PC-9 (cell line): ENCODE results near the gene INO80E. TPM values are rescaled to one million over a fixed set of nuclear protein-coding genes. Genes with fewer than 3 reads are reported as not detected.

Experiments used
- BruUV-seq: library from RNA; stranded (reverse); fragments of 400-500 nt; replicated peaks from 2 replicates; lab custom pipeline; 2021; lab: Mats Ljungman, UMichigan
- CTCF ChIA-PET: fragments of 300-600 bp; sonication (Branson Sonifier 250); formaldehyde crosslinking; loops from one replicate; lab custom pipeline; 2022; ENCODE audit warnings: antibody characterized with exemption; lab: Charles Lee
- POLR2A ChIA-PET: fragments of 300-600 bp; sonication (Branson Sonifier 250); formaldehyde crosslinking; loops from one replicate; lab custom pipeline; 2022; ENCODE audit warnings: antibody characterized with exemption; ENCODE audit not compliant: unreplicated experiment; lab: Charles Lee
- DNase-seq, 2 experiments: peaks; one replicate each; pipeline versions ENCODE4 v3.0.0 to v3.0.0-alpha.2; 2015 to 2022; ENCODE audit warnings: mixed read lengths in 1 of 2
- H2AFZ ChIP-seq: fragments of 200-600 bp; sonication (generic); 2 replicates; pipeline ENCODE4 v1.8.1; 2017; ENCODE audit warnings: antibody characterized with exemption
- H3F3A ChIP-seq: fragments of 200-600 bp; sonication (generic); 2 replicates; pipeline ENCODE4 v1.8.1; 2017; ENCODE audit warnings: antibody characterized with exemption, mild to moderate bottlenecking, low read depth; ENCODE audit not compliant: insufficient read depth
- H3K27ac ChIP-seq: fragments of 200-600 bp; sonication (generic); 2 replicates; pipeline ENCODE4 v1.6.1; 2016; ENCODE audit warnings: mixed run types
- H3K27me3 ChIP-seq: fragments of 200-600 bp; sonication (generic); 2 replicates; pipeline ENCODE4 v1.6.1; 2016; ENCODE audit warnings: low read depth, mixed run types; ENCODE audit not compliant: insufficient read depth
- H3K36me3 ChIP-seq: fragments of 200-600 bp; sonication (generic); 2 replicates; pipeline ENCODE4 v1.6.1; 2016; ENCODE audit warnings: low read depth, mixed run types
- H3K4me1 ChIP-seq: fragments of 200-600 bp; sonication (generic); replicated peaks from 2 replicates; pipeline ENCODE4 v1.6.1; 2016; ENCODE audit warnings: mixed run types; ENCODE audit not compliant: insufficient read depth
- H3K4me2 ChIP-seq: fragments of 200-600 bp; sonication (generic); 2 replicates; pipeline ENCODE4 v1.6.1; 2017; ENCODE audit warnings: mixed run types
- H3K4me3 ChIP-seq: fragments of 200-600 bp; sonication (generic); 2 replicates; pipeline ENCODE4 v1.6.1; 2016; ENCODE audit warnings: mixed run types
- H3K79me2 ChIP-seq: fragments of 200-600 bp; sonication (generic); 2 replicates; pipeline ENCODE4 v1.6.1; 2017; ENCODE audit warnings: low read depth, mixed run types
- H3K9me2 ChIP-seq: fragments of 200-600 bp; sonication (generic); 2 replicates; pipeline ENCODE4 v1.8.1; 2017; ENCODE audit warnings: mild to moderate bottlenecking; ENCODE audit not compliant: insufficient read depth
- H3K9me3 ChIP-seq: fragments of 200-600 bp; sonication (generic); 2 replicates; pipeline ENCODE4 v1.8.1; 2016; ENCODE audit warnings: low read depth; ENCODE audit not compliant: insufficient read depth
- H4K20me1 ChIP-seq: fragments of 200-600 bp; sonication (generic); 2 replicates; pipeline ENCODE4 v1.8.1; 2017; ENCODE audit not compliant: insufficient read depth
- EZH2 ChIP-seq: fragments of 200-600 bp; sonication (generic); IDR thresholded peaks from 2 replicates; pipeline ENCODE4 v1.8.0; 2017; ENCODE audit warnings: antibody characterized with exemption, low read depth
- intact Hi-C: fragments of 100-400 bp; cut with micrococcal nuclease; formaldehyde crosslinking; loops from one replicate; pipeline ENCODE4 v1.10.0; 2022; ENCODE audit not compliant: unreplicated experiment
- total RNA-seq: library from RNA; stranded (reverse); gene quantifications from 2 replicates; pipeline ENCODE4 v1.2.3, GENCODE V29; 2021
- TF ChIP-seq, protein P1 (sequence below): fragments of 200-600 bp; sonication (generic); conservative IDR thresholded peaks from 2 replicates; pipeline ENCODE4 v1.6.1; 2017; ENCODE audit warnings: mixed run types, antibody characterized with exemption, mild to moderate bottlenecking, moderate library complexity

The INO80E gene
- total RNA-seq, 1 experiment from 2014 or later = 102 TPM

DNA sequence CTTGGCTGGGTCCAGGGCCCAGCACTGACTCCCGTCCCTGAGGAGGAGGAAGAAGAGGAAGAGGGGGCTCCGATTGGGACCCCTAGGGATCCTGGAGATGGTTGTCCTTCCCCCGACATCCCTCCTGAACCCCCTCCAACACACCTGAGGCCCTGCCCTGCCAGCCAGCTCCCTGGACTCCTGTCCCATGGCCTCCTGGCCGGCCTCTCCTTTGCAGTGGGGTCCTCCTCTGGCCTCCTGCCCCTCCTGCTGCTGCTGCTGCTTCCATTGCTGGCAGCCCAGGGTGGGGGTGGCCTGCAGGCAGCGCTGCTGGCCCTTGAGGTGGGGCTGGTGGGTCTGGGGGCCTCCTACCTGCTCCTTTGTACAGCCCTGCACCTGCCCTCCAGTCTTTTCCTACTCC is 9.1 kb upstream of the INO80E start:
- Histone ChIP-seq H3K27me3 (no peaks in the 10 kb centered on the region), H3K27ac (no peak overlapping the region), H3K4me1 (no peaks in the 10 kb centered on the region), H3K4me2 (no peak overlapping the region), H4K20me1 (no peaks in the 10 kb centered on the region), H3K36me3 (peaks cover 25% of the 10 kb centered on the region), H3K79me2 (no peaks in the 10 kb centered on the region), H2AFZ (no peak overlapping the region), H3K9me2 (no peaks in the 10 kb centered on the region), H3K4me3 (no peak overlapping the region), H3F3A (peaks cover 14% of the 10 kb centered on the region), H3K9me3 (no peaks in the 10 kb centered on the region)
- ChIA-PET POLR2A (interaction anchor here (0.6 kb wide), 1 partner anchor 197 kb away, joined by 4 read pairs; the partner anchor contains the start of gene KIF22), CTCF (no interaction called here)
- BruUV-seq = no TSS peak
- no peak for DNase-seq
- TF ChIP-seq EZH2 = no peak
- TF ChIP-seq, protein P1, sequence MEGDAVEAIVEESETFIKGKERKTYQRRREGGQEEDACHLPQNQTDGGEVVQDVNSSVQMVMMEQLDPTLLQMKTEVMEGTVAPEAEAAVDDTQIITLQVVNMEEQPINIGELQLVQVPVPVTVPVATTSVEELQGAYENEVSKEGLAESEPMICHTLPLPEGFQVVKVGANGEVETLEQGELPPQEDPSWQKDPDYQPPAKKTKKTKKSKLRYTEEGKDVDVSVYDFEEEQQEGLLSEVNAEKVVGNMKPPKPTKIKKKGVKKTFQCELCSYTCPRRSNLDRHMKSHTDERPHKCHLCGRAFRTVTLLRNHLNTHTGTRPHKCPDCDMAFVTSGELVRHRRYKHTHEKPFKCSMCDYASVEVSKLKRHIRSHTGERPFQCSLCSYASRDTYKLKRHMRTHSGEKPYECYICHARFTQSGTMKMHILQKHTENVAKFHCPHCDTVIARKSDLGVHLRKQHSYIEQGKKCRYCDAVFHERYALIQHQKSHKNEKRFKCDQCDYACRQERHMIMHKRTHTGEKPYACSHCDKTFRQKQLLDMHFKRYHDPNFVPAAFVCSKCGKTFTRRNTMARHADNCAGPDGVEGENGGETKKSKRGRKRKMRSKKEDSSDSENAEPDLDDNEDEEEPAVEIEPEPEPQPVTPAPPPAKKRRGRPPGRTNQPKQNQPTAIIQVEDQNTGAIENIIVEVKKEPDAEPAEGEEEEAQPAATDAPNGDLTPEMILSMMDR = no peak
- intact Hi-C loops = no loop called here

DNA sequence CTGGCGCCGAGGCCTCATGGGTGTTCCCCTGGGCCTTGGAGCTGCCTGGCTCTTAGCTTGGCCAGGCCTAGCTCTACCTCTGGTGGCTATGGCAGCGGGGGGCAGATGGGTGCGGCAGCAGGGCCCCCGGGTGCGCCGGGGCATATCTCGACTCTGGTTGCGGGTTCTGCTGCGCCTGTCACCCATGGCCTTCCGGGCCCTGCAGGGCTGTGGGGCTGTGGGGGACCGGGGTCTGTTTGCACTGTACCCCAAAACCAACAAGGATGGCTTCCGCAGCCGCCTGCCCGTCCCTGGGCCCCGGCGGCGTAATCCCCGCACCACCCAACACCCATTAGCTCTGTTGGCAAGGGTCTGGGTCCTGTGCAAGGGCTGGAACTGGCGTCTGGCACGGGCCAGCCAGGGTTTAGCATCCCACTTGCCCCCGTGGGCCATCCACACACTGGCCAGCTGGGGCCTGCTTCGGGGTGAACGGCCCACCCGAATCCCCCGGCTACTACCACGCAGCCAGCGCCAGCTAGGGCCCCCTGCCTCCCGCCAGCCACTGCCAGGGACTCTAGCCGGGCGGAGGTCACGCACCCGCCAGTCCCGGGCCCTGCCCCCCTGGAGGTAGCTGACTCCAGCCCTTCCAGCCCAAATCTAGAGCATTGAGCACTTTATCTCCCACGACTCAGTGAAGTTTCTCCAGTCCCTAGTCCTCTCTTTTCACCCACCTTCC is 8.5 kb upstream of the INO80E start:
- CTCF ChIA-PET = no interaction called here
- Histone ChIP-seq H3K27me3 (no peaks in the 10 kb centered on the region), H3K4me2 (no peak overlapping the region), H3K79me2 (no peaks in the 10 kb centered on the region), H3K9me2 (no peaks in the 10 kb centered on the region), H4K20me1 (no peaks in the 10 kb centered on the region), H2AFZ (no peak overlapping the region), H3K9me3 (no peaks in the 10 kb centered on the region), H3K4me3 (no peak overlapping the region), H3K27ac (no peak overlapping the region), H3K4me1 (no peaks in the 10 kb centered on the region), H3F3A (peaks cover 20% of the 10 kb centered on the region), H3K36me3 (peaks cover 21% of the 10 kb centered on the region)
- no peak for DNase-seq
- TF ChIP-seq, protein P1 = no peak
- no peak for TF ChIP-seq EZH2
- POLR2A ChIA-PET = interaction anchor here (0.6 kb wide), 1 partner anchor 197 kb away, joined by 4 read pairs; the partner anchor contains the start of gene KIF22
- intact Hi-C loops = no loop called here
- no TSS peak for BruUV-seq

DNA sequence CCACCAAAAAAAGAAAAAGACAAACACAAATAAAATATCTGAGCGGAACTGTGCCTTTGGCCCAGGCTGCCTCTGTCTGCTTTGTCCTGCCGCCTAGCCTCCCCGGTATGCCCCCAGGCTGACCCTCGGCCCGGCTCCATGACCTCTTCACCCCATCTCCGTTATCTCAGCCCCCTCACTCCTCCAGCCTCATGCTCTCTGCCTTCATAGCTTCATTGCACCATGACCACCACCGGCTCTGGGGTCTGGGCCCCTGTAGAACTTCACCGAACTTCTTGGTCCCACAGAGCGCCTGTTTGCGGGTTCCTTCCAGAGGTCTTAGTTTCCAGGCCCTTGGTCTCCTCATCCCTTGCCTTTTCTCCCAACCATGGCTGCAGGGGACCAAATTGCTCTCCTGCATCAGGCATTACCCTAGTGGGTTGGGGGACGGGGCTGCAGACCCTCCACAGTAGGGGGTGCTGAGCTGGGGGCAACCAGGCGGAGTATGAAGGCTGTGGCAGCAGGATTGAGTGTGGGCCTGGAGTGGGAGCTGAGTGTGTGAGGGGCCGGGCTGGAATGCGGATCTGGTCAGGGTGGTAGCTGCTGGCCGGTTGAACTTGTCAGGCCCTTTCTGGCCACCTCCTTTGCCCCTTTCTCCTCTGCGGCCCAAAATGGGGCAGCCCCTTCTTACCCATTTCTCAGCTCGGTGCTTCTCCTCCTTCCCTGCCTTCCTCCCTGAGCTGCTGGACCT is 7.5 kb upstream of the INO80E start:
- peaks cover 22% of the 10 kb centered on the region for H3F3A ChIP-seq
- no peak overlapping the region for H2AFZ ChIP-seq
- no peak for DNase-seq
- H4K20me1 ChIP-seq = no peaks in the 10 kb centered on the region
- H3K27me3 ChIP-seq = no peaks in the 10 kb centered on the region
- H3K36me3 ChIP-seq = peaks cover 19% of the 10 kb centered on the region
- H3K27ac ChIP-seq = no peak overlapping the region
- TF ChIP-seq, protein P1 = no peak
- TF ChIP-seq EZH2 = no peak
- H3K79me2 ChIP-seq = no peaks in the 10 kb centered on the region
- H3K9me3 ChIP-seq = no peaks in the 10 kb centered on the region
- intact Hi-C loops = no loop called here
- ChIA-PET CTCF (no interaction called here), POLR2A (no interaction called here)
- H3K9me2 ChIP-seq = no peaks in the 10 kb centered on the region
- no peak overlapping the region for H3K4me2 ChIP-seq
- peaks cover 2% of the 10 kb centered on the region; the same call in 1 of the 2 replicates for H3K4me1 ChIP-seq
- no TSS peak for BruUV-seq
- no peak overlapping the region for H3K4me3 ChIP-seq
